ENCODE data around the gene FNDC3B.

GRCh38 chr3:172012775-172013174 is 26.6 kb upstream of the FNDC3B start:
- TF ChIP-seq MAX (IDR thresholded peaks at IDR 0.05), result no peak
- no peak for TF ChIP-seq REST (IDR thresholded peaks at IDR 0.05)
- no peak for TF ChIP-seq CTCF (IDR thresholded peaks at IDR 0.05; ENCODE audit: low read depth, low read length, missing input control)
- TF ChIP-seq RAD21 (IDR thresholded peaks at IDR 0.05), result no peak
- TF ChIP-seq SP1 (IDR thresholded peaks at IDR 0.05), result no peak
- no peak for TF ChIP-seq EGR1 (IDR thresholded peaks at IDR 0.05; ENCODE audit: low read depth in 2 of 2)
- TF ChIP-seq ATF3 (IDR thresholded peaks at IDR 0.05), result no peak
- no peak for TF ChIP-seq GABPA (IDR thresholded peaks at IDR 0.05 in 1 of 2, conservative IDR thresholded peaks at IDR 0.05 in 1 of 2)
- no peak for TF ChIP-seq RXRA (IDR thresholded peaks at IDR 0.05)
- no peak for TF ChIP-seq YY1 (IDR thresholded peaks at IDR 0.05)
- TF ChIP-seq TAF1 (conservative IDR thresholded peaks at IDR 0.05), result no peak
- no peak for TF ChIP-seq HNF4A (conservative IDR thresholded peaks at IDR 0.05)
- TF ChIP-seq ZBTB33 (IDR thresholded peaks at IDR 0.05), result no peak

All from liver (tissue), 3 donors.